Measurements from ENCODE around the gene TGFB1I1. TPM values are rescaled to one million over a fixed set of nuclear protein-coding genes. Genes with fewer than 3 reads are reported as not detected.
A peak's percentile ranks its signal among the peaks of the same experiment; 100 is the strongest.

Gene TGFB1I1
- total and polyA plus RNA-seq, 2 of the 13 experiments (the other 11 are each of a cell fraction or from before 2014, with no cell fraction given): 0.80 to 2.9 TPM

- TF ChIP-seq CREB1 (IDR thresholded peaks at IDR 0.05): no peak
- no peak for TF ChIP-seq CREB1 (CRISPR knock-in tag; IDR thresholded peaks at IDR 0.05)
- TF ChIP-seq HOXA7 (CRISPR knock-in tag; IDR thresholded peaks at IDR 0.05): no peak
- TF ChIP-seq ZNF512 (CRISPR knock-in tag; IDR thresholded peaks at IDR 0.05): peak; percentile 66
- TF ChIP-seq HOXA3 (CRISPR knock-in tag; IDR thresholded peaks at IDR 0.05): no peak
- no peak for TF ChIP-seq NFKBIZ (CRISPR knock-in tag; IDR thresholded peaks at IDR 0.05)
- no peak for TF ChIP-seq HNF1A (IDR thresholded peaks at IDR 0.05; ENCODE audit: low read depth)
- TF ChIP-seq HNF1A (CRISPR knock-in tag; IDR thresholded peaks at IDR 0.05; ENCODE audit: borderline replicate concordance): no peak
- TF ChIP-seq ZNF414 (CRISPR knock-in tag; IDR thresholded peaks at IDR 0.05): no peak
- TF ChIP-seq RBM39 (IDR thresholded peaks at IDR 0.05; ENCODE audit: low read depth, low read length, poor library complexity, severe bottlenecking): no peak
- no peak for TF ChIP-seq CSRNP2 (CRISPR knock-in tag; conservative IDR thresholded peaks at IDR 0.05; ENCODE audit: low read depth)
- TF ChIP-seq MTF2 (CRISPR knock-in tag; IDR thresholded peaks at IDR 0.05; ENCODE audit: borderline replicate concordance): no peak
- no peak for TF ChIP-seq ARNT2 (CRISPR knock-in tag; IDR thresholded peaks at IDR 0.05; ENCODE audit: low read depth)
- TF ChIP-seq ZNF761 (CRISPR knock-in tag; conservative IDR thresholded peaks at IDR 0.05): no peak
- TF ChIP-seq TFE3 (CRISPR knock-in tag; IDR thresholded peaks at IDR 0.05): no peak
- TF ChIP-seq SNRNP70 (IDR thresholded peaks at IDR 0.05; ENCODE audit: low read depth, low read length): no peak
- TF ChIP-seq CC2D1A (CRISPR knock-in tag; IDR thresholded peaks at IDR 0.05): no peak
Observed at GRCh38 chr16:31513884-31514283, 41.9 kb downstream of the TGFB1I1 start (continued).
